Measurements from ENCODE around the gene VWC2L. TPM values are rescaled to one million over a fixed set of nuclear protein-coding genes. Genes with fewer than 3 reads are reported as not detected.

VWC2L gene
- total RNA-seq, 1 experiment from 2014 or later: not detected

DNA sequence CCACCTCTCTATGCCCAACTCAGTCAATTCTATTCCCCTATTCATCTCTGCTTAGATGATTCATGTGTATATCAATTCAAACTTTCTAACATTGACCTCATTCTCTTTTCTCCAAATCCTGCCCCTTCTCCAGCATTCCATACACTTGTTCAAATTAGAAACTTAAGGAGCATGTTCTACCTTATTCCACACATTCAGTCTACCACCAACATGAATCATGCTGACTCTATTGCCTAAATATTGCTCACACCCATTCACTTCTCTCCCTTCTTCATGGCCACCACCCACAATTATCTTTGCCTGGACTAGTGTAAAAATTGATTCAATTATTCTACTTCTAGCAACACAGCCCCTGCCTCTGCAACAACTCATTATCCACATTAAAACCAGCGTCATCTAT is 147.5 kb downstream of the VWC2L start (continued):
- no peak for TF ChIP-seq PREB (CRISPR knock-in tag; IDR thresholded peaks at IDR 0.05; ENCODE audit: borderline replicate concordance)
- TF ChIP-seq ZMAT4 (CRISPR knock-in tag; IDR thresholded peaks at IDR 0.05): no peak
- TF ChIP-seq AFF4 (CRISPR knock-in tag; IDR thresholded peaks at IDR 0.05; ENCODE audit: borderline replicate concordance): no peak
- TF ChIP-seq, protein P1, sequence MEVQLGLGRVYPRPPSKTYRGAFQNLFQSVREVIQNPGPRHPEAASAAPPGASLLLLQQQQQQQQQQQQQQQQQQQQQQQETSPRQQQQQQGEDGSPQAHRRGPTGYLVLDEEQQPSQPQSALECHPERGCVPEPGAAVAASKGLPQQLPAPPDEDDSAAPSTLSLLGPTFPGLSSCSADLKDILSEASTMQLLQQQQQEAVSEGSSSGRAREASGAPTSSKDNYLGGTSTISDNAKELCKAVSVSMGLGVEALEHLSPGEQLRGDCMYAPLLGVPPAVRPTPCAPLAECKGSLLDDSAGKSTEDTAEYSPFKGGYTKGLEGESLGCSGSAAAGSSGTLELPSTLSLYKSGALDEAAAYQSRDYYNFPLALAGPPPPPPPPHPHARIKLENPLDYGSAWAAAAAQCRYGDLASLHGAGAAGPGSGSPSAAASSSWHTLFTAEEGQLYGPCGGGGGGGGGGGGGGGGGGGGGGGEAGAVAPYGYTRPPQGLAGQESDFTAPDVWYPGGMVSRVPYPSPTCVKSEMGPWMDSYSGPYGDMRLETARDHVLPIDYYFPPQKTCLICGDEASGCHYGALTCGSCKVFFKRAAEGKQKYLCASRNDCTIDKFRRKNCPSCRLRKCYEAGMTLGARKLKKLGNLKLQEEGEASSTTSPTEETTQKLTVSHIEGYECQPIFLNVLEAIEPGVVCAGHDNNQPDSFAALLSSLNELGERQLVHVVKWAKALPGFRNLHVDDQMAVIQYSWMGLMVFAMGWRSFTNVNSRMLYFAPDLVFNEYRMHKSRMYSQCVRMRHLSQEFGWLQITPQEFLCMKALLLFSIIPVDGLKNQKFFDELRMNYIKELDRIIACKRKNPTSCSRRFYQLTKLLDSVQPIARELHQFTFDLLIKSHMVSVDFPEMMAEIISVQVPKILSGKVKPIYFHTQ (CRISPR knock-in tag; IDR thresholded peaks at IDR 0.05): no peak
- TF ChIP-seq GTF2I (CRISPR knock-in tag; conservative IDR thresholded peaks at IDR 0.05): no peak
- no peak for TF ChIP-seq JAZF1 (CRISPR knock-in tag; IDR thresholded peaks at IDR 0.05)

DNA sequence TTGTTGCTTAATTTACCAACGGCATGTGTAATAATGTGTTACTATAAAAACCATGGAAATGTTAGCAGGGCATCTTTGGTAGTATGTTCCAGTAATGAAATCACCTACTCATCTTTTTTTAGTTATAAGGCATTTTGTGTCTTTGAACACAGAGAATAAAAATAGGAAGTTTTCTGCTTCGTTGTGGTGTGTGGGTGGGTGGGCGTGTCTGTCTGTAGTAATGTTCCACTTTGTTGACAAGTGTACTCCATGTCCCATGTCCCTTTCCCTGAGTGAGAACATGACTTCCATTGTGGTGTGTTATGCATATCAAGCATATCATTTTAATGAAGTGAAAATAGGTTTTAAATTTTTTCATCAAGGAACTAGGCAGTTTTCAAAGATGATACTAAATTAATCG is 149.3 kb downstream of the VWC2L start:
- POLR2A ChIA-PET: no interaction called here
- CTCF ChIA-PET: no interaction called here
- Mint-ChIP-seq H3K4me3 (no peak overlapping the region), H3K36me3 (no peaks in the 10 kb centered on the region), H3K9me3 (peaks cover 29% of the 10 kb centered on the region), H3K4me1 (no peaks in the 10 kb centered on the region), H3K27me3 (ENCODE audit: low read depth) (no peaks in the 10 kb centered on the region), H3K27ac (no peak overlapping the region)
- DNase-seq (ENCODE audit: low spot score): no peak
- ATAC-seq: no peak
- no peak for TF ChIP-seq GRHL2 (CRISPR knock-in tag; IDR thresholded peaks at IDR 0.05; ENCODE audit: insufficient replicate concordance, severe bottlenecking)
- TF ChIP-seq E2F1 (CRISPR knock-in tag; IDR thresholded peaks at IDR 0.05): no peak
- no peak for TF ChIP-seq CBFB (CRISPR knock-in tag; IDR thresholded peaks at IDR 0.05; ENCODE audit: low read depth)
- TF ChIP-seq TEAD1 (CRISPR knock-in tag; IDR thresholded peaks at IDR 0.05): no peak
- no peak for TF ChIP-seq NR3C1 (CRISPR knock-in tag; conservative IDR thresholded peaks at IDR 0.05; ENCODE audit: low read depth)

DNA sequence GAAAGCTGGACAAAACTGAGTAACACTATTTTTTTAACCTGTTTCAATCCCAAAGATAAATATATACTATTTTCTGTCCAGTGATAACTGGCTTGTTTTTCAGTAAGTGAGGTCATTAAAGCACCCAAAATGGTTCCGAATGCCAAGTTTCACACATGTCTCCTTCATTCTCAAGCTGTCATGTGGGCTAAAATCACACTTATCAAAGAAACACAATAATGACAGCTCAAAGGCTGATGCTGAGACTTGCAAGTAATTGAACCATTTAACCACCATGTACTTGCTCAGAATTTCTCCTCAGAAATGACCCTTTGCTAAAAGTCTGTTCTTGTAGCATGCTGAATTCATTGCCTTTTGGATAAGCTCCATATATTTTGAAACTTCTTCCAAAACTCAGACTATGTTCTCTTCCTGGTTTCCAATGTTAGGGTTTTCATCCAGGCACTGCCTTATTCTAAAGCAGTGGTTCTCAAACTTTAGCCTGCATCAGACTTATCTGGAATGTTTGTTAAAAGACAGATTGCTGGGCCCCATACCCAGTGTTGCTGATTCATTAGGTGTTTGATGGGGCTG is 149.8 kb downstream of the VWC2L start:
- ChIA-PET CTCF (no interaction called here), POLR2A (no interaction called here)
- TF ChIP-seq ESRRA (CRISPR knock-in tag; IDR thresholded peaks at IDR 0.05; ENCODE audit: borderline replicate concordance): no peak
- TF ChIP-seq ERG (CRISPR knock-in tag; IDR thresholded peaks at IDR 0.05): no peak
- no peak for TF ChIP-seq E2F1 (CRISPR knock-in tag; IDR thresholded peaks at IDR 0.05)
- no peak for TF ChIP-seq ATF1 (CRISPR knock-in tag; IDR thresholded peaks at IDR 0.05)
- no peak for TF ChIP-seq HMGA2 (CRISPR knock-in tag; IDR thresholded peaks at IDR 0.05)
- no peak overlapping the region for H3K27ac Mint-ChIP-seq
- ATAC-seq (no peak), DNase-seq (ENCODE audit: low spot score) (no peak)
- H3K4me1 Mint-ChIP-seq: no peaks in the 10 kb centered on the region
- peaks cover 29% of the 10 kb centered on the region for H3K9me3 Mint-ChIP-seq
- H3K36me3 Mint-ChIP-seq: no peaks in the 10 kb centered on the region
- no peaks in the 10 kb centered on the region for H3K27me3 Mint-ChIP-seq (ENCODE audit: low read depth)
- no peak overlapping the region for H3K4me3 Mint-ChIP-seq
